ENCODE results near the gene NPPA. TPM values are rescaled to one million over a fixed set of nuclear protein-coding genes. Genes with fewer than 3 reads are reported as not detected.

NPPA gene
- total and polyA plus RNA-seq, 9 of the 15 experiments (the other 6 are each of a cell fraction or from before 2014, with no cell fraction given): not detected

DNA sequence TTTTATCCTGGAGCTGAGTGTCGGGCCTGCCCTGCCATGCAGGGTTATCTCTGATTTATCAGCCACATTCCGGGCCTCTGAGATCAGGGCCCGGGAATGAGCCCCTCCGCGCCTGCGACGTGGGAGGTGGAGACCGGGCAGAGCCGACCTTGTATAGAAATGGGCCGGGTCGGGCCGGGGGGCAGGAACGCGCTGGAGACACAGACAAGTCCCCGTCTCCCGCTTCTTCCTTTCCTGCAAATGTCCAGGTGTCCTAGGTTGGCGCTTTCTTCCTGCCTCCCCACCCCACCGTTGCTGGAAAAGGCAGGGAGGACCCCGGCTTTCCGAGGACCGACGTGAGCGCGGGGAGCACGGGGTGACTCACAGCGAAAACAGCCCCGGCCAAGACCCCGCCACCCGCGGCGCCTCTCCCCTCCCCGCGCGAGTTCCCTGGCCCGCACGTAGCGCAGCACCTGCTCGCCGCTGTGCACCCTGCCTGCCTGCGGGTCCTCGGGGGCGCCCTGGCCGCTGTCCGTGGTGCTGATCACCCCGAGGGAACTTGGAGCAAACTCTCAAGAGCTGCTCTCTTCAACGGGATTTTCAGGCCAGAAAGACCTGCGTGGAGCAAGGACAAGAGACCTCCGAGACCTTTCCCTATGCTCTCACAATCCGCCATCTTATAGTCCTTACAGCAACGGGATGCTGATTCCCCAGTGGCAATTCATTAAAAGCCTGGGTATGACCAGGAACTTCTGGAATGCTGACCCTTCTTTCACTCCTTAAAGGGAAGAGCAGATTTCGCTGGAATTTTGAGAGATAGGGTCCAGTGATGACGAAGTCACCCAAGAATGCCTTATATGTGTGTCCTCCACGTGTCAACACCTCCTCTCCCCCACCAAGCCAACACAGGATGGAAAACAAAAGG lies 11.6 kb upstream of the NPPA start (continued):
- TF ChIP-seq, protein P1, sequence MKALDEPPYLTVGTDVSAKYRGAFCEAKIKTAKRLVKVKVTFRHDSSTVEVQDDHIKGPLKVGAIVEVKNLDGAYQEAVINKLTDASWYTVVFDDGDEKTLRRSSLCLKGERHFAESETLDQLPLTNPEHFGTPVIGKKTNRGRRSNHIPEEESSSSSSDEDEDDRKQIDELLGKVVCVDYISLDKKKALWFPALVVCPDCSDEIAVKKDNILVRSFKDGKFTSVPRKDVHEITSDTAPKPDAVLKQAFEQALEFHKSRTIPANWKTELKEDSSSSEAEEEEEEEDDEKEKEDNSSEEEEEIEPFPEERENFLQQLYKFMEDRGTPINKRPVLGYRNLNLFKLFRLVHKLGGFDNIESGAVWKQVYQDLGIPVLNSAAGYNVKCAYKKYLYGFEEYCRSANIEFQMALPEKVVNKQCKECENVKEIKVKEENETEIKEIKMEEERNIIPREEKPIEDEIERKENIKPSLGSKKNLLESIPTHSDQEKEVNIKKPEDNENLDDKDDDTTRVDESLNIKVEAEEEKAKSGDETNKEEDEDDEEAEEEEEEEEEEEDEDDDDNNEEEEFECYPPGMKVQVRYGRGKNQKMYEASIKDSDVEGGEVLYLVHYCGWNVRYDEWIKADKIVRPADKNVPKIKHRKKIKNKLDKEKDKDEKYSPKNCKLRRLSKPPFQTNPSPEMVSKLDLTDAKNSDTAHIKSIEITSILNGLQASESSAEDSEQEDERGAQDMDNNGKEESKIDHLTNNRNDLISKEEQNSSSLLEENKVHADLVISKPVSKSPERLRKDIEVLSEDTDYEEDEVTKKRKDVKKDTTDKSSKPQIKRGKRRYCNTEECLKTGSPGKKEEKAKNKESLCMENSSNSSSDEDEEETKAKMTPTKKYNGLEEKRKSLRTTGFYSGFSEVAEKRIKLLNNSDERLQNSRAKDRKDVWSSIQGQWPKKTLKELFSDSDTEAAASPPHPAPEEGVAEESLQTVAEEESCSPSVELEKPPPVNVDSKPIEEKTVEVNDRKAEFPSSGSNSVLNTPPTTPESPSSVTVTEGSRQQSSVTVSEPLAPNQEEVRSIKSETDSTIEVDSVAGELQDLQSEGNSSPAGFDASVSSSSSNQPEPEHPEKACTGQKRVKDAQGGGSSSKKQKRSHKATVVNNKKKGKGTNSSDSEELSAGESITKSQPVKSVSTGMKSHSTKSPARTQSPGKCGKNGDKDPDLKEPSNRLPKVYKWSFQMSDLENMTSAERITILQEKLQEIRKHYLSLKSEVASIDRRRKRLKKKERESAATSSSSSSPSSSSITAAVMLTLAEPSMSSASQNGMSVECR (CRISPR knock-in tag; IDR thresholded peaks at IDR 0.05): peak; percentile 98
- TF ChIP-seq, protein P2, sequence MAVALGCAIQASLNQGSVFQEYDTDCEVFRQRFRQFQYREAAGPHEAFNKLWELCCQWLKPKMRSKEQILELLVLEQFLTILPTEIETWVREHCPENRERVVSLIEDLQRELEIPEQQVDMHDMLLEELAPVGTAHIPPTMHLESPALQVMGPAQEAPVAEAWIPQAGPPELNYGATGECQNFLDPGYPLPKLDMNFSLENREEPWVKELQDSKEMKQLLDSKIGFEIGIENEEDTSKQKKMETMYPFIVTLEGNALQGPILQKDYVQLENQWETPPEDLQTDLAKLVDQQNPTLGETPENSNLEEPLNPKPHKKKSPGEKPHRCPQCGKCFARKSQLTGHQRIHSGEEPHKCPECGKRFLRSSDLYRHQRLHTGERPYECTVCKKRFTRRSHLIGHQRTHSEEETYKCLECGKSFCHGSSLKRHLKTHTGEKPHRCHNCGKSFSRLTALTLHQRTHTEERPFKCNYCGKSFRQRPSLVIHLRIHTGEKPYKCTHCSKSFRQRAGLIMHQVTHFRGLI (CRISPR knock-in tag; IDR thresholded peaks at IDR 0.05): 0 out of 2 replicates have a peak, but pooled peaks have one; percentile 13
- peak; percentile 99 for TF ChIP-seq ZBTB7A (IDR thresholded peaks at IDR 0.05; ENCODE audit: borderline replicate concordance, control insufficient read depth, low read depth, low read length)
- TF ChIP-seq KDM2B (CRISPR knock-in tag; IDR thresholded peaks at IDR 0.05): peak; percentile 54; the same call in 1 of the 2 replicates
- TF ChIP-seq ZFX (CRISPR knock-in tag; IDR thresholded peaks at IDR 0.05): no peak
- TF ChIP-seq EP400 (IDR thresholded peaks at IDR 0.05): no peak
- TF ChIP-seq RBBP5 (IDR thresholded peaks at IDR 0.05; ENCODE audit: borderline replicate concordance, insufficient read depth, low read length, poor library complexity, severe bottlenecking): no peak
- no peak for TF ChIP-seq MCM3 (IDR thresholded peaks at IDR 0.05)
- TF ChIP-seq KDM1A (IDR thresholded peaks at IDR 0.05): no peak
- TF ChIP-seq ZNF707 (CRISPR knock-in tag; conservative IDR thresholded peaks at IDR 0.05): no peak
- TF ChIP-seq, protein P3, sequence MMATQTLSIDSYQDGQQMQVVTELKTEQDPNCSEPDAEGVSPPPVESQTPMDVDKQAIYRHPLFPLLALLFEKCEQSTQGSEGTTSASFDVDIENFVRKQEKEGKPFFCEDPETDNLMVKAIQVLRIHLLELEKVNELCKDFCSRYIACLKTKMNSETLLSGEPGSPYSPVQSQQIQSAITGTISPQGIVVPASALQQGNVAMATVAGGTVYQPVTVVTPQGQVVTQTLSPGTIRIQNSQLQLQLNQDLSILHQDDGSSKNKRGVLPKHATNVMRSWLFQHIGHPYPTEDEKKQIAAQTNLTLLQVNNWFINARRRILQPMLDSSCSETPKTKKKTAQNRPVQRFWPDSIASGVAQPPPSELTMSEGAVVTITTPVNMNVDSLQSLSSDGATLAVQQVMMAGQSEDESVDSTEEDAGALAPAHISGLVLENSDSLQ (IDR thresholded peaks at IDR 0.05): no peak
- TF ChIP-seq, protein P4, sequence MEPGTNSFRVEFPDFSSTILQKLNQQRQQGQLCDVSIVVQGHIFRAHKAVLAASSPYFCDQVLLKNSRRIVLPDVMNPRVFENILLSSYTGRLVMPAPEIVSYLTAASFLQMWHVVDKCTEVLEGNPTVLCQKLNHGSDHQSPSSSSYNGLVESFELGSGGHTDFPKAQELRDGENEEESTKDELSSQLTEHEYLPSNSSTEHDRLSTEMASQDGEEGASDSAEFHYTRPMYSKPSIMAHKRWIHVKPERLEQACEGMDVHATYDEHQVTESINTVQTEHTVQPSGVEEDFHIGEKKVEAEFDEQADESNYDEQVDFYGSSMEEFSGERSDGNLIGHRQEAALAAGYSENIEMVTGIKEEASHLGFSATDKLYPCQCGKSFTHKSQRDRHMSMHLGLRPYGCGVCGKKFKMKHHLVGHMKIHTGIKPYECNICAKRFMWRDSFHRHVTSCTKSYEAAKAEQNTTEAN (CRISPR knock-in tag; IDR thresholded peaks at IDR 0.05): peak; percentile 92; the same call in 1 of the 2 replicates
- TF ChIP-seq U2AF1 (optimal IDR thresholded peaks at IDR 0.05; ENCODE audit: low read depth, low read length): no peak
- TF ChIP-seq ZNF780A (CRISPR knock-in tag; IDR thresholded peaks at IDR 0.05): no peak
- no peak for TF ChIP-seq NCOR1 (IDR thresholded peaks at IDR 0.05)
- no peak for TF ChIP-seq LEF1 (IDR thresholded peaks at IDR 0.05)
- no peak for TF ChIP-seq TSC22D4 (tag; IDR thresholded peaks at IDR 0.05)
- TF ChIP-seq, protein P5, sequence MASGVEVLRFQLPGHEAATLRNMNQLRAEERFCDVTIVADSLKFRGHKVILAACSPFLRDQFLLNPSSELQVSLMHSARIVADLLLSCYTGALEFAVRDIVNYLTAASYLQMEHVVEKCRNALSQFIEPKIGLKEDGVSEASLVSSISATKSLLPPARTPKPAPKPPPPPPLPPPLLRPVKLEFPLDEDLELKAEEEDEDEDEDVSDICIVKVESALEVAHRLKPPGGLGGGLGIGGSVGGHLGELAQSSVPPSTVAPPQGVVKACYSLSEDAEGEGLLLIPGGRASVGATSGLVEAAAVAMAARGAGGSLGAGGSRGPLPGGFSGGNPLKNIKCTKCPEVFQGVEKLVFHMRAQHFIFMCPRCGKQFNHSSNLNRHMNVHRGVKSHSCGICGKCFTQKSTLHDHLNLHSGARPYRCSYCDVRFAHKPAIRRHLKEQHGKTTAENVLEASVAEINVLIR (CRISPR knock-in tag; IDR thresholded peaks at IDR 0.05): no peak

Data from K562 (cell line).